Inferior parietal cortex (tissue), 1 donor: ENCODE results near the gene NT5E.
A peak's percentile ranks its signal among the peaks of the same experiment; 100 is the strongest.

ENCODE experiments used
- DNase-seq: peaks from one replicate; pipeline ENCODE4 v3.0.0-alpha.2; 2016; ENCODE audit errors: extremely low spot score

Gene NT5E

GRCh38 chr6:85460154-85460920 is 10.5 kb downstream of the NT5E start:
- no peak for DNase-seq

- no peak for DNase-seq
These were observed 11.3 kb downstream of the NT5E start for GRCh38 chr6:85460921-85461797.

GRCh38 chr6:85461798-85462170 is 11.9 kb downstream of the NT5E start:
- DNase-seq: no peak

GRCh38 chr6:85462673-85463072 is 12.8 kb downstream of the NT5E start:
- DNase-seq: no peak

- no peak for DNase-seq
These were observed 13.9 kb downstream of the NT5E start for GRCh38 chr6:85463621-85464259.

- DNase-seq: no peak
These were observed 14.4 kb downstream of the NT5E start for GRCh38 chr6:85464260-85464644.

- DNase-seq: no peak
These were observed 14.9 kb downstream of the NT5E start for GRCh38 chr6:85464722-85465150.

GRCh38 chr6:85465762-85466161 is 15.9 kb downstream of the NT5E start:
- DNase-seq: no peak

GRCh38 chr6:85468326-85468725 is 18.4 kb downstream of the NT5E start:
- no peak for DNase-seq

- DNase-seq: no peak
These were observed 19.6 kb downstream of the NT5E start for GRCh38 chr6:85469276-85470022.

GRCh38 chr6:85470023-85470410 is 20.1 kb downstream of the NT5E start:
- no peak for DNase-seq

- no peak for DNase-seq
These were observed 22.9 kb downstream of the NT5E start for GRCh38 chr6:85472744-85473143.

GRCh38 chr6:85473748-85474147 is 23.9 kb downstream of the NT5E start:
- no peak for DNase-seq

GRCh38 chr6:85476532-85476931 is 26.6 kb downstream of the NT5E start:
- no peak for DNase-seq

GRCh38 chr6:85479208-85479607 is 29.3 kb downstream of the NT5E start:
- DNase-seq: no peak

- no peak for DNase-seq
These were observed 32.5 kb downstream of the NT5E start for GRCh38 chr6:85482206-85482904.

GRCh38 chr6:85482905-85483700 is 33.2 kb downstream of the NT5E start:
- DNase-seq: peak; percentile 81

GRCh38 chr6:85483846-85484245 is 34.0 kb downstream of the NT5E start:
- no peak for DNase-seq

GRCh38 chr6:85484948-85485347 is 35.1 kb downstream of the NT5E start:
- no peak for DNase-seq

GRCh38 chr6:85490516-85491248 is 40.8 kb downstream of the NT5E start:
- no peak for DNase-seq
